Liver (tissue), 3 donors: ENCODE measurements around the gene MALRD1.

Experiments
- CTCF ChIP-seq: fragments of 150-350 bp; IDR thresholded peaks from 2 replicates; pipeline ENCODE4 v1.5.1; 2017; ENCODE audit warnings: improper control_type of control experiment, low read depth, low read length; ENCODE audit not compliant: missing input control
- FOXA1 ChIP-seq: IDR thresholded peaks from 2 replicates; pipeline ENCODE4 v1.6.1; 2016; ENCODE audit warnings: antibody characterized with exemption
- MAX ChIP-seq: IDR thresholded peaks from 2 replicates; pipeline ENCODE4 v1.6.1; 2016; ENCODE audit warnings: antibody characterized with exemption
- TAF1 ChIP-seq: conservative IDR thresholded peaks from 2 replicates; pipeline ENCODE4 v1.6.1; 2016; ENCODE audit warnings: antibody characterized with exemption, mild to moderate bottlenecking
- donor health status: healthy.
- donor health status: healthy.

GRCh38 chr10:19728964-19729363 is 680.4 kb downstream of the MALRD1 start:
- TF ChIP-seq FOXA1, result no peak
- no peak for TF ChIP-seq CTCF
- TF ChIP-seq MAX, result no peak
- TF ChIP-seq TAF1, result no peak
